PFSK-1 (cell line): ENCODE measurements around the gene SLC25A25.

Experiments
- FOXP2 ChIP-seq: optimal IDR thresholded peaks from 2 replicates; pipeline ENCODE3; 2011; ENCODE audit warnings: borderline replicate concordance, control low read depth, inconsistent platforms; ENCODE audit not compliant: insufficient read depth; ENCODE audit errors: extremely low read length, extremely low read depth
- POLR2AphosphoS5 ChIP-seq: IDR thresholded peaks from 2 replicates; pipeline ENCODE4 v1.6.1; 2012; ENCODE audit warnings: low read depth, mild to moderate bottlenecking, control low read depth, low read length, moderate library complexity
- SIN3A ChIP-seq: IDR thresholded peaks from 2 replicates; pipeline ENCODE4 v1.6.1; 2012; ENCODE audit warnings: mild to moderate bottlenecking, low read length, moderate library complexity, borderline replicate concordance; ENCODE audit not compliant: insufficient read depth
- TAF1 ChIP-seq: IDR thresholded peaks from 2 replicates; pipeline ENCODE4 v1.6.1; 2012; ENCODE audit warnings: low read length, control low read depth, borderline replicate concordance; ENCODE audit not compliant: insufficient read depth
- TF ChIP-seq, protein P1 (sequence below), 2 experiments: IDR thresholded peaks; 2 replicates each; pipeline versions ENCODE4 v1.6.1 to v1.8.0; 2011 to 2012; ENCODE audit warnings: low read depth in 2 of 2, low read length in 2 of 2, control low read depth in 1 of 2, inconsistent platforms in 1 of 2, mild to moderate bottlenecking in 1 of 2, moderate library complexity in 1 of 2; ENCODE audit not compliant: insufficient read depth in 1 of 2

SLC25A25 gene

DNA sequence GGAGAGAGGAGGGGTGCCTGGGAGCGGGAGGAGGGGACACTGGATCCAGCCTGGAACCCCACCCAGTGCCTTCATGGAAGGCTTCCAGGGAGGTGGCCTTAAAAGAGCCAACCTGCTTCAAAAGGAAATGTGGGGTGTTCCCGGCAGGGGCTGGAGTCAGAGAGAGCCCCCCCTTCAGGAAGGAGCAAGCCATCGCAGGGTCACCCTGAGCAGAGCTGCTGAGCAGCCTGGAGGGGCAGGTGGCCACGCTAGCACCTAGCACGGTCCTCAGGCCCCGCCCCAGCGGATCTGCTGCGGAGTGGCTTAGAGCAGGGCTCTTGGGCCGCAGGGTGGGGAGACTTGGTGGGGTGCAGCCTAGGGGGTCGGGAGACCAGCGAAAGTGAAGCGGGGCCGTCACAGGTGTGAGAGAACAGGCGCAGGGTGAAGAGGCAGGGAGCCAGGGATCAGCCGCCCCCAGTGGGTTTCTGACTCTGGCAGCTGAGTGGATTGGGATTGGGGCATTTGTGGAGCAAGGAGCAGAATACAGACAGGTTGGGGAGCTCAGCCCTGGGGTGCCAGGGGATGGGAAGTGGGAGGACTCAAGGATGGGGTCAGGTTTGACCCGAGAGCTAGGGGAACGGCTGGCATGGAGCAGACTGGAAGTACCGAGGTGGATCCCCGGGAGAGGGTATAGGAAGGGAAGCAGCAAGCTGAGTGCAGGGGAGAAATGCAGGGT is 82.7 kb downstream of the SLC25A25 start:
- TF ChIP-seq TAF1 = no peak
- no peak for TF ChIP-seq SIN3A
- TF ChIP-seq, protein P1, sequence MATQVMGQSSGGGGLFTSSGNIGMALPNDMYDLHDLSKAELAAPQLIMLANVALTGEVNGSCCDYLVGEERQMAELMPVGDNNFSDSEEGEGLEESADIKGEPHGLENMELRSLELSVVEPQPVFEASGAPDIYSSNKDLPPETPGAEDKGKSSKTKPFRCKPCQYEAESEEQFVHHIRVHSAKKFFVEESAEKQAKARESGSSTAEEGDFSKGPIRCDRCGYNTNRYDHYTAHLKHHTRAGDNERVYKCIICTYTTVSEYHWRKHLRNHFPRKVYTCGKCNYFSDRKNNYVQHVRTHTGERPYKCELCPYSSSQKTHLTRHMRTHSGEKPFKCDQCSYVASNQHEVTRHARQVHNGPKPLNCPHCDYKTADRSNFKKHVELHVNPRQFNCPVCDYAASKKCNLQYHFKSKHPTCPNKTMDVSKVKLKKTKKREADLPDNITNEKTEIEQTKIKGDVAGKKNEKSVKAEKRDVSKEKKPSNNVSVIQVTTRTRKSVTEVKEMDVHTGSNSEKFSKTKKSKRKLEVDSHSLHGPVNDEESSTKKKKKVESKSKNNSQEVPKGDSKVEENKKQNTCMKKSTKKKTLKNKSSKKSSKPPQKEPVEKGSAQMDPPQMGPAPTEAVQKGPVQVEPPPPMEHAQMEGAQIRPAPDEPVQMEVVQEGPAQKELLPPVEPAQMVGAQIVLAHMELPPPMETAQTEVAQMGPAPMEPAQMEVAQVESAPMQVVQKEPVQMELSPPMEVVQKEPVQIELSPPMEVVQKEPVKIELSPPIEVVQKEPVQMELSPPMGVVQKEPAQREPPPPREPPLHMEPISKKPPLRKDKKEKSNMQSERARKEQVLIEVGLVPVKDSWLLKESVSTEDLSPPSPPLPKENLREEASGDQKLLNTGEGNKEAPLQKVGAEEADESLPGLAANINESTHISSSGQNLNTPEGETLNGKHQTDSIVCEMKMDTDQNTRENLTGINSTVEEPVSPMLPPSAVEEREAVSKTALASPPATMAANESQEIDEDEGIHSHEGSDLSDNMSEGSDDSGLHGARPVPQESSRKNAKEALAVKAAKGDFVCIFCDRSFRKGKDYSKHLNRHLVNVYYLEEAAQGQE (IDR thresholded peaks at IDR 0.05; ENCODE audit: insufficient read depth in 1 of 2, low read depth in 2 of 2, low read length in 2 of 2) = no peak
- no peak for TF ChIP-seq POLR2AphosphoS5
- TF ChIP-seq FOXP2 = no peak

DNA sequence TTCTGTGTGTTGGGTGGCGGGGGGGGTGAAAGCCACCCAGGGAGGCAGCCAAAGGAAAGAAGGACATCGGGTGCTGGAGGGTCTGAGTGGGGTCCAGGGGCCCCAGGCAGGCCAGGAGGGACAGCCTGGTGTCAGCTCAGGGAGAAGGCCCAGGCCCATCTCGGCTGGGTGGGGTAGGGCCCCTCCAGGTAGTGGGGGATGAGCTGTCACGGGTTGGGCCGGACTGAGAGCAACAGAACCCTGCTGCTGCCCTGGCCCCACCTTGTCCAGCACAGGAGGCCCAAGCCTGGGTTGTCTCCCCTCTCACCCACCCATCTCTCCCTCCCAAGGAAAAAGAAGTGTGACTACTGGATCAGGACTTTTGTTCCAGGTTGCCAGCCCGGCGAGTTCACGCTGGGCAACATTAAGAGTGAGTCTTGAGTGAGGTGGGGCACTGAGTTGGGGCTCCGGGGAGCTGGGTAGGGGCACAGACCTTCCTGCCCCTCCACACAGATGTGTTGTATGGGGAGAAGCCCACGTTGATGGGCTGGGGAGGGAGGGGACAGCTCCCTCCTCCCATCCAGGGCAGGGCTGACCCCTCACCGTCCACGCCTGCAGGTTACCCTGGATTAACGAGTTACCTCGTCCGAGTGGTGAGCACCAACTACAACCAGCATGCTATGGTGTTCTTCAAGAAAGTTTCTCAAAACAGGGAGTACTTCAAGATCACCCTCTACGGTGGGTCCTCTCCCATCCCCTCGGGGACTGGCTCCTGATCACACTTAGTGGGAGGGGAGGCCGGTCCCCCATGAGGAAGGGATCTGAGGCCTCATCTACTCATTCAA is 83.5 kb downstream of the SLC25A25 start:
- TF ChIP-seq, protein P1 (IDR thresholded peaks at IDR 0.05; ENCODE audit: insufficient read depth in 1 of 2, low read depth in 2 of 2, low read length in 2 of 2) = no peak
- no peak for TF ChIP-seq POLR2AphosphoS5
- TF ChIP-seq TAF1 = no peak
- no peak for TF ChIP-seq FOXP2
- TF ChIP-seq SIN3A = no peak

DNA sequence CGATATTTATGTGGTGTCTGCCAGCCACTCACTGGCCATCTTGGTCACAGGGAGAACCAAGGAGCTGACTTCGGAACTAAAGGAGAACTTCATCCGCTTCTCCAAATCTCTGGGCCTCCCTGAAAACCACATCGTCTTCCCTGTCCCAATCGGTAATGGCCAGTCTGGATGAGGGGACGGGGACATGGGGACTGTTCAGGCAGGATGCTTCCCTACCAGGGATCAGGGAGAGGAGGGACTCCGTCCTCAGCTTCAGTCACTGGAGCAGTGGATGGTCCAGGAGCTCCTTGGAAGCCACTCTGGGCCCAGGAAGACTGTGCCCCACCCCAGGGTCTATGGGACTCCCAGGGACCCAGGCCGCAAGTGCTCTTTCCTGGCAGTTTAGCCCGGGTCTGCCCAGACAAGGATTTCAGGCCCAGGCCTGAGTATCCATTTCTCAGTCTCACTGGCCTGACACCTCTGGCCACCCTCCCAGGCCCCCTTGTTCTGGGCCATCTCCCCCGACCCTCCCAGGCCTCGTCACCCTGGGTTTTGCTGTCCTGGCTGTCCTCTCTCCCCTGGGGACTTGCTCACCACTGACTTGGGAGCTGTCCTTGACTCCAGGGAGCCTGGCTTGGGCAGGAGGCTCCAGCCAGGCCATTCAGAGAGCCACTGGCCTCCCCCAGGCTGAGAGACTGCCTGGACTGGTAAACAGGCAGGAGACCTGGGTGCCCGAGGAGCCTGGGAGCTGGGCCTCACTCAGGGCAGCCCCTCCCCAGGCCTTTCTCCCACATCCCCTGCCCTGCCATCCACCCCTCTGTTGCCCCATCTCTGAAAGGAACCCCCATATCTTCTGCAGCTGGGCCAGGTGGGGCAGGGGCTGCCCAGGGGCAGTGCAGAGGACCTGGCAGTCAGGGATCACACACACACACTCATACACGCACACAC is 84.4 kb downstream of the SLC25A25 start:
- TF ChIP-seq TAF1 (no peak), POLR2AphosphoS5 (no peak), FOXP2 (no peak), SIN3A (no peak)
- TF ChIP-seq, protein P1 (IDR thresholded peaks at IDR 0.05; ENCODE audit: insufficient read depth in 1 of 2, low read depth in 2 of 2, low read length in 2 of 2) = no peak

DNA sequence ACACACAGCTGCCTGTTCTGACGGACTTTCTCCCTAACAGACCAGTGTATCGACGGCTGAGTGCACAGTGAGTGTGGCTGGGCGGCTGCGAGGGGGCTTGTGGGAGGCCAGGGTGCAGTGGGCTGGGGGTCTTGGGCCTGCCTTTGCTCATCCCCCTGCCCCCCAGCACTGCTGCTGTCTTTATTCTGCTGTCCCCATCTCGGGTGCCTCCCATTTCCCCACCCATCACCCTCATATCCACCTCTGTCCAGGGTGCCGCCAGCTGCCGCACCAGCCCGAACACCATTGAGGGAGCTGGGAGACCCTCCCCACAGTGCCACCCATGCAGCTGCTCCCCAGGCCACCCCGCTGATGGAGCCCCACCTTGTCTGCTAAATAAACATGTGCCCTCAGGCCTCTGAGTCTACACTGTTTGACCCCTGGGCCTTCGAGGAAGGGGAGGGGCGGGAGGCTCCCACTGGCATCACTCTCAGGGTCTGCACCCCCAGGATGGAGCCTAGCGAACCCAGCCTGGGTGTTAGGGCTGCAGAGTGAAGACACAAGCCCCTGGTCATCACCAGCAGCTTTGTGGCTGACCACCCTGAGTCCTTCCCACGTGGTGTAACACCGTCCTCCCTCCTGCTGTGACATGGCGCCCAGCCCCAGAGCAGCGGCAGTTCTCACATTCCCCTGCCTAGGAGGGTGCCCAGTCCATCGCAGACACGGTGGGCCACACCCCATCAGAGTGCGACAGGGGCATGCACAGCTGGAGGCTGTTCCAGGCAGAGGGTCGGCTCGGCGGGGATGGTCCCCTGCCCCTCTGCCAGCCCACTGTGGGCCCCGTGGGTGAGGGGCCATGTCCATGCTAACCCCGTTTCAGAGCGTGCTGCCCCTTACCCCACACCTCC is 85.3 kb downstream of the SLC25A25 start:
- no peak for TF ChIP-seq SIN3A
- TF ChIP-seq, protein P1 (IDR thresholded peaks at IDR 0.05; ENCODE audit: insufficient read depth in 1 of 2, low read depth in 2 of 2, low read length in 2 of 2) = no peak
- no peak for TF ChIP-seq FOXP2
